ENCODE data around the gene GIMAP2. TPM values are rescaled to one million over a fixed set of nuclear protein-coding genes. Genes with fewer than 3 reads are reported as not detected.

Gene GIMAP2
- total RNA-seq, 1 experiment from 2014 or later = not detected

DNA sequence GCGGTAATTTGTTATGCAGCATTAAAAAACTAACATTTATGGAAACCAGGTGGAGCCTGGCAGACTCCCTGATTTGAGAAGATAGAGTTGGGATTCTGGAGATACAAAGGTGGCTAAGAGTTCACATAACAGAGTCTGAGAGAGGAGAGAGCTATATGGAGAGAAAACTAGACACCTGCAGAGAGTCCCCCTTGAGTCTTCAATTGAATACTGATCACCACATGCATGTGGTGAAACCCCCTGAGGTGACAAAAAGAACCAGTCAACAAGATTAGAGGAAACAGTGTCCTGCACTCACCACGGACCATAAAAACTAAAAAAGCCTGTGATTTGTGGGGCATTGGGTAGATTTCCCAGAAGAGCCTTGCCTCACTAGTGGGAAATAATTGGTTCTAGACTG is 10.1 kb downstream of the GIMAP2 start:
- no CpG with 5 or more reads among the region's 2 CpGs for WGBS (ENCODE audit: extremely low coverage, insufficient read length, low lambda C conversion rate)
- Histone ChIP-seq H2BK120ac (ENCODE audit: low read depth, low read length, poor library complexity, severe bottlenecking) (no peak overlapping the region), H2BK12ac (ENCODE audit: insufficient read length, low read depth, low read length) (no peak overlapping the region), H3K23me2 (ENCODE audit: insufficient read length, low read depth, low read length, poor library complexity, severe bottlenecking) (no peaks in the 10 kb centered on the region), H4K91ac (ENCODE audit: insufficient read length, low read depth, low read length) (no peak overlapping the region), H3K56ac (ENCODE audit: insufficient read length, low read depth, low read length) (no peak overlapping the region), H2BK15ac (ENCODE audit: low read depth, low read length) (no peak overlapping the region), H3K23ac (ENCODE audit: insufficient read length, low read depth, low read length) (no peak overlapping the region), H3K14ac (ENCODE audit: insufficient read depth, low read length) (no peak overlapping the region), H4K5ac (ENCODE audit: insufficient read length, low read depth, low read length) (no peak overlapping the region), H2AK5ac (ENCODE audit: insufficient read length, low read length) (no peak overlapping the region), H3K9ac (ENCODE audit: extremely low read depth, insufficient read length, low read length) (no peak overlapping the region), H3K9me3 (ENCODE audit: control insufficient read depth, low read depth, low read length) (no peaks in the 10 kb centered on the region), H4K20me1 (ENCODE audit: control insufficient read depth, insufficient read depth, insufficient read length) (no peaks in the 10 kb centered on the region), H2BK20ac (ENCODE audit: low read depth, low read length, poor library complexity, severe bottlenecking) (no peak overlapping the region), H3K79me2 (ENCODE audit: insufficient read depth, low read length) (no peaks in the 10 kb centered on the region), H3T11ph (ENCODE audit: low read length) (no peak overlapping the region), H3K4ac (ENCODE audit: low read depth, low read length) (no peak overlapping the region), H2BK5ac (ENCODE audit: insufficient read length, low read length) (no peak overlapping the region), H3K79me1 (ENCODE audit: insufficient read depth, low read depth, low read length, poor library complexity, severe bottlenecking) (no peaks in the 10 kb centered on the region), H3K4me2 (ENCODE audit: insufficient read depth, insufficient read length, low read length) (no peak overlapping the region), H2AFZ (ENCODE audit: low read length) (no peak overlapping the region), H3K27ac (ENCODE audit: insufficient read length, low read depth, low read length) (no peak overlapping the region), H3K27me3 (ENCODE audit: insufficient read depth, low read length) (no peaks in the 10 kb centered on the region), H4K8ac (replicated peaks; ENCODE audit: insufficient read length, low read depth, low read length) (no peak overlapping the region), H3K18ac (ENCODE audit: insufficient read length, low read depth, low read length) (no peak overlapping the region), H3K4me1 (ENCODE audit: insufficient read depth, low read length) (no peaks in the 10 kb centered on the region)
- H3K27ac Mint-ChIP-seq = no peak overlapping the region
- no peak for DNase-seq
- H3K36me3 Mint-ChIP-seq (ENCODE audit: insufficient read depth in 1 of 3, low read depth in 3 of 3) = no peaks in the 10 kb centered on the region; a peak in 1 of 7 replicates
- H3K4me3 Mint-ChIP-seq = no peak overlapping the region
- no peaks in the 10 kb centered on the region for H3K4me1 Mint-ChIP-seq
- H3K9me3 Mint-ChIP-seq = peaks cover 7 to 43% of the 10 kb centered on the region in 2 experiments
- TF ChIP-seq, protein P1, sequence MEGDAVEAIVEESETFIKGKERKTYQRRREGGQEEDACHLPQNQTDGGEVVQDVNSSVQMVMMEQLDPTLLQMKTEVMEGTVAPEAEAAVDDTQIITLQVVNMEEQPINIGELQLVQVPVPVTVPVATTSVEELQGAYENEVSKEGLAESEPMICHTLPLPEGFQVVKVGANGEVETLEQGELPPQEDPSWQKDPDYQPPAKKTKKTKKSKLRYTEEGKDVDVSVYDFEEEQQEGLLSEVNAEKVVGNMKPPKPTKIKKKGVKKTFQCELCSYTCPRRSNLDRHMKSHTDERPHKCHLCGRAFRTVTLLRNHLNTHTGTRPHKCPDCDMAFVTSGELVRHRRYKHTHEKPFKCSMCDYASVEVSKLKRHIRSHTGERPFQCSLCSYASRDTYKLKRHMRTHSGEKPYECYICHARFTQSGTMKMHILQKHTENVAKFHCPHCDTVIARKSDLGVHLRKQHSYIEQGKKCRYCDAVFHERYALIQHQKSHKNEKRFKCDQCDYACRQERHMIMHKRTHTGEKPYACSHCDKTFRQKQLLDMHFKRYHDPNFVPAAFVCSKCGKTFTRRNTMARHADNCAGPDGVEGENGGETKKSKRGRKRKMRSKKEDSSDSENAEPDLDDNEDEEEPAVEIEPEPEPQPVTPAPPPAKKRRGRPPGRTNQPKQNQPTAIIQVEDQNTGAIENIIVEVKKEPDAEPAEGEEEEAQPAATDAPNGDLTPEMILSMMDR (conservative IDR thresholded peaks at IDR 0.05) = no peak
- peaks cover 61% of the 10 kb centered on the region for H3K27me3 Mint-ChIP-seq (ENCODE audit: low read depth)
